Kidney (tissue), 14 donors: ENCODE measurements around the gene OR8G1. TPM values are rescaled to one million over a fixed set of nuclear protein-coding genes. Genes with fewer than 3 reads are reported as not detected.

Source experiments
- DNase-seq, 5 donors: peaks; one replicate each; pipeline ENCODE4 v3.0.0-alpha.2; 2013 to 2020
- FAIRE-seq: peaks from 2 replicates; lab custom pipeline; 2012; peaks lifted over from hg19 to GRCh38; lab: Jason Lieb, UNC
- H3K27ac ChIP-seq, 2 donors: one replicate each; pipeline ENCODE4 v1.7.0; 2013; ENCODE audit warnings: low read depth in 2 of 2, low read length in 2 of 2, inconsistent platforms in 1 of 2
- H3K27me3 ChIP-seq: one replicate; pipeline ENCODE4 v1.7.1; 2013; ENCODE audit warnings: low read length, inconsistent platforms; ENCODE audit not compliant: control insufficient read depth, insufficient read depth
- H3K36me3 ChIP-seq, 3 donors: one replicate each; pipeline versions ENCODE4 v1.7.0 to v1.7.1; 2013; ENCODE audit warnings: low read length in 3 of 3, control low read depth in 1 of 3, inconsistent platforms in 1 of 3; ENCODE audit not compliant: insufficient read depth in 3 of 3, control insufficient read depth in 2 of 3
- H3K4me1 ChIP-seq, 3 donors: one replicate each; pipeline versions ENCODE4 v1.7.0 to v1.7.1; 2013; ENCODE audit warnings: low read length in 3 of 3, inconsistent platforms in 1 of 3, low read depth in 1 of 3; ENCODE audit not compliant: control insufficient read depth in 2 of 3, insufficient read depth in 2 of 3
- H3K4me3 ChIP-seq, 3 donors: one replicate each; pipeline versions ENCODE4 v1.7.0 to v1.8.1; 2013; ENCODE audit warnings: low read length in 3 of 3, control low read depth in 1 of 3, inconsistent platforms in 1 of 3
- H3K9ac ChIP-seq, 3 donors: one replicate each; pipeline versions ENCODE4 v1.7.0 to v1.7.1; 2013; ENCODE audit warnings: low read length in 3 of 3, control low read depth in 1 of 3, inconsistent platforms in 1 of 3
- H3K9me3 ChIP-seq, 3 donors: one replicate each; pipeline versions ENCODE4 v1.7.0 to v1.7.1; 2013; ENCODE audit warnings: low read length in 3 of 3, control low read depth in 1 of 3, inconsistent platforms in 1 of 3; ENCODE audit not compliant: control insufficient read depth in 2 of 3, insufficient read depth in 1 of 3
- intact Hi-C: fragments of 100-400 bp; cut with DNase I; formaldehyde crosslinking; loops from one replicate; pipeline ENCODE4 v1.11.1; 2022
- polyA plus RNA-seq: library from polyadenylated mRNA; stranded (reverse); fragments of 350-450 nt; fragmentation: Illumina TruSeq; extraction: RNeasy Lipid Tissue Mini Kit (QIAGEN cat#74804); gene quantifications from one replicate; pipeline ENCODE4 v1.2.3, GENCODE V29; 2014; ENCODE audit warnings: low read depth, low replicate concordance; ENCODE audit not compliant: insufficient read depth
- total RNA-seq: library from RNA; stranded (reverse); fragmentation: NEBNext Ultra II Directional; extraction: Animal tissue kit (Norgen Biotek cat#: 25700); gene quantifications from one replicate; pipeline ENCODE4 v1.2.1, GENCODE V29; 2021
- TF ChIP-seq, protein P1 (sequence below): IDR thresholded peaks from 3 replicates; pipeline ENCODE4 v1.5.1; 2012; ENCODE audit warnings: mild to moderate bottlenecking, moderate library complexity, borderline replicate concordance; ENCODE audit not compliant: insufficient read depth; ENCODE audit errors: extremely low read depth
- donor health status: control.
- donor health status: control.
- donor health status: control.
- donor health status: control.
- donor health status: control.
- donor health status: DM: yes; HTN: yes; CAD: no.
- donor health status: Normal renal cell carcinoma (clear cell type).

OR8G1 gene
- total and polyA plus RNA-seq, 2 donors from 2014 or later: not detected

DNA sequence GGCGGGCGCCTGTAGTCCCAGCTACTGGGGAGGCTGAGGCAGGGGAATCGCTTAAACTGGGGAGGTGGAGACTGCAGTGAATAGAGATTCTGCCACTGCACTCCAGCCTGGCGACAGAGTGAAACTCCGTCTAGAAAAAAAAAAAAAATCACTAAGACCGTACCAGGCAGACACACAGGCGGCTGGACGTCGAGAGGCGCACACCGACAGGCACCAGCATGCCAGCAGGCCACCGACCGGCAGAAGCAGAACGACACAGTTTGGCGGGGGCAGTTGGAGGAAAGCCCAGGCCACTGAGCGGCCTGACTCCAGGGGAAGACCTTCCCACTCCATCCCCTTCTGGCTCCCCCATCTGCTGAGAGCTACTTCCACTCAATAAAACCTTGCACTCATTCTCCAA lies 40.2 kb upstream of the OR8G1 start:
- intact Hi-C loops: no loop called here
- DNase-seq (no peak), FAIRE-seq (no peak)
- Histone ChIP-seq H3K27ac (no peak overlapping the region), H3K27me3 (no peaks in the 10 kb centered on the region), H3K36me3 (no peaks in the 10 kb centered on the region), H3K9me3 (no peaks in the 10 kb centered on the region), H3K4me1 (no peaks in the 10 kb centered on the region), H3K9ac (no peak overlapping the region), H3K4me3 (no peak overlapping the region)
- TF ChIP-seq, protein P1, sequence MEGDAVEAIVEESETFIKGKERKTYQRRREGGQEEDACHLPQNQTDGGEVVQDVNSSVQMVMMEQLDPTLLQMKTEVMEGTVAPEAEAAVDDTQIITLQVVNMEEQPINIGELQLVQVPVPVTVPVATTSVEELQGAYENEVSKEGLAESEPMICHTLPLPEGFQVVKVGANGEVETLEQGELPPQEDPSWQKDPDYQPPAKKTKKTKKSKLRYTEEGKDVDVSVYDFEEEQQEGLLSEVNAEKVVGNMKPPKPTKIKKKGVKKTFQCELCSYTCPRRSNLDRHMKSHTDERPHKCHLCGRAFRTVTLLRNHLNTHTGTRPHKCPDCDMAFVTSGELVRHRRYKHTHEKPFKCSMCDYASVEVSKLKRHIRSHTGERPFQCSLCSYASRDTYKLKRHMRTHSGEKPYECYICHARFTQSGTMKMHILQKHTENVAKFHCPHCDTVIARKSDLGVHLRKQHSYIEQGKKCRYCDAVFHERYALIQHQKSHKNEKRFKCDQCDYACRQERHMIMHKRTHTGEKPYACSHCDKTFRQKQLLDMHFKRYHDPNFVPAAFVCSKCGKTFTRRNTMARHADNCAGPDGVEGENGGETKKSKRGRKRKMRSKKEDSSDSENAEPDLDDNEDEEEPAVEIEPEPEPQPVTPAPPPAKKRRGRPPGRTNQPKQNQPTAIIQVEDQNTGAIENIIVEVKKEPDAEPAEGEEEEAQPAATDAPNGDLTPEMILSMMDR: no peak

DNA sequence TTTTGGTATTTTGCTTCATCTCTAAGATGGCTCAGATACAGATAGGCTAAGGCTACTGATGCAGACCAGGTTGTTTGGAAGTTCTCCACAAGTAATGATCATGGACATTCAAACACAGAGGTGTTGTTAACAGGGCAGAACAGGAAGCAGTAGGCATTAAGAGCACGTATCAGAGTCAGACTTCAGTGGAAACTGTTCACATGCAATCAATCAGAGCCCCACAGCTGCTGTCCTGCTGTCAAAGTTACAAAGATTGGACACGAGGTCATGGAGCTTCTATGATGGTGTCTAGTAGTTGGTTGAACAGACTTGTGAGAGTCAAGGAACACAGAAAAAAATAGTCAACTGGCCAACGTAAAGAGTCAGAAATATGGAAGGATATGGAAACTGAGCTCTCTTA lies 37.9 kb upstream of the OR8G1 start:
- H3K27ac ChIP-seq: no peak overlapping the region
- no peaks in the 10 kb centered on the region for H3K4me1 ChIP-seq
- H3K9ac ChIP-seq: no peak overlapping the region
- H3K36me3 ChIP-seq: no peaks in the 10 kb centered on the region
- no peak overlapping the region for H3K4me3 ChIP-seq
- H3K9me3 ChIP-seq: no peaks in the 10 kb centered on the region
- intact Hi-C loops: no loop called here
- DNase-seq (no peak), FAIRE-seq (no peak)
- TF ChIP-seq, protein P1: no peak
- H3K27me3 ChIP-seq: no peaks in the 10 kb centered on the region

DNA sequence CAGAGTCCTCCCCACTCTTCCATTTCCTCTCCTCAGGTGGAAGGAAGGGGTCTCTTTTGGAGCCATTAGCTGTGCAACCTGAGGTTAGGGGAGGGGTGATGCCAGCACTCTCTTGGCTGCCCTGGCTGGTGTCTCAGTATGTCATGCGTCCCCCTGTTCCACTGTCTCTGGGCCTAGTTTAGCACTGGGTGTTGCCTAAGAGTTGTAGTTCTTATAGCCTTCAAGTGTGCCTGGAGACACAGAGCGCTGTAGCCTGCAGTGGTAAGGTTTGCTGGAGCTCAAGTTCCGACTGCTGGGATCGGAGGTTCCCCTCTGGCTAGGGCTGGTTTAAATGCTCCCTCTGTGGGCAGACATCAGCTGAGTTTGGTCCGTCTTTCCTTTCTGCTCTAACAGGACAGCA lies 36.9 kb upstream of the OR8G1 start:
- Histone ChIP-seq H3K27me3 (no peaks in the 10 kb centered on the region), H3K4me3 (no peak overlapping the region), H3K9me3 (no peaks in the 10 kb centered on the region), H3K4me1 (no peaks in the 10 kb centered on the region), H3K9ac (no peak overlapping the region), H3K36me3 (no peaks in the 10 kb centered on the region), H3K27ac (no peak overlapping the region)
- DNase-seq (no peak), FAIRE-seq (no peak)
- intact Hi-C loops: no loop called here
- TF ChIP-seq, protein P1: no peak
